GM12878 (cell line): ENCODE results near the gene NSDHL. TPM values are rescaled to one million over a fixed set of nuclear protein-coding genes. Genes with fewer than 3 reads are reported as not detected.
A peak's percentile ranks its signal among the peaks of the same experiment; 100 is the strongest.

ENCODE experiments used
- ATAC-seq: fragments of 200-7000 bp; cut with Tn5 transposase; 3 replicates; pipeline ENCODE4 v1.9.1; 2020; ENCODE audit warnings: mild to moderate bottlenecking, moderate library complexity
- BruUV-seq: library from RNA; stranded (reverse); fragments of 400-500 nt; replicated peaks from 2 replicates; lab custom pipeline; 2021; lab: Mats Ljungman, UMichigan
- CTCF ChIA-PET: fragments of 300-600 bp; sonication (Branson Sonifier 250); formaldehyde crosslinking; extraction: SDS; loops from one replicate; lab custom pipeline; 2021; ENCODE audit warnings: inconsistent platforms; lab: Yijun Ruan, JAX
- POLR2A ChIA-PET: fragments of 350-600 bp; formaldehyde crosslinking; extraction: SDS; loops from one replicate; lab custom pipeline; 2021; ENCODE audit warnings: inconsistent platforms; lab: Charles Lee
- RAD21 ChIA-PET: fragments of 300-600 bp; sonication (Branson Sonifier 250); formaldehyde crosslinking; loops from one replicate; lab custom pipeline; 2023; ENCODE audit warnings: antibody characterized with exemption; ENCODE audit not compliant: unreplicated experiment; lab: Charles Lee
- SMC1A ChIA-PET: fragments of 300-600 bp; sonication (Branson Sonifier 250); formaldehyde crosslinking; loops from one replicate; lab custom pipeline; 2023; ENCODE audit not compliant: unreplicated experiment, uncharacterized antibody; lab: Charles Lee
- DNase-seq: peaks from one replicate; pipeline ENCODE4 v3.0.0-alpha.2; 2011; ENCODE audit warnings: low read depth, low spot score
- FAIRE-seq: peaks from 3 replicates; lab custom pipeline; 2011; peaks lifted over from hg19 to GRCh38; lab: Jason Lieb, UNC
- H2AFZ ChIP-seq: 2 replicates; pipeline ENCODE4 v1.6.0; 2011; ENCODE audit warnings: low read depth, low read length, control low read depth; ENCODE audit not compliant: control insufficient read depth
- H3K27ac ChIP-seq: 2 replicates; pipeline ENCODE4 v1.5.1; 2011; ENCODE audit warnings: control low read depth; ENCODE audit not compliant: control insufficient read depth, insufficient read depth
- H3K27me3 ChIP-seq, 2 experiments: replicated peaks in 1 of 2; 2 replicates each; pipeline versions ENCODE4 v1.6.0 to v1.6.1; 2011; ENCODE audit warnings: low read length in 1 of 2; ENCODE audit not compliant: control insufficient read depth in 2 of 2, insufficient read depth in 2 of 2
- H3K36me3 ChIP-seq, 2 experiments: 2 replicates each; pipeline ENCODE4 v1.5.1; 2011; ENCODE audit warnings: low read length in 1 of 2; ENCODE audit not compliant: control insufficient read depth in 2 of 2, insufficient read depth in 2 of 2
- H3K4me1 ChIP-seq: 2 replicates; pipeline ENCODE4 v1.6.1; 2011; ENCODE audit warnings: mild to moderate bottlenecking, low read length, moderate library complexity, mixed read lengths; ENCODE audit not compliant: control insufficient read depth, insufficient read depth
- H3K4me2 ChIP-seq: 2 replicates; pipeline ENCODE4 v1.6.0; 2011; ENCODE audit warnings: control low read depth; ENCODE audit not compliant: control insufficient read depth, insufficient read depth
- H3K4me3 ChIP-seq: fragments of 200-600 bp; sonication (generic); 2 replicates; pipeline ENCODE4 v1.5.1; 2016
- H3K79me2 ChIP-seq: 2 replicates; pipeline ENCODE4 v1.6.0; 2011; ENCODE audit warnings: low read length; ENCODE audit not compliant: control insufficient read depth, insufficient read depth
- H3K9ac ChIP-seq: 2 replicates; pipeline ENCODE4 v1.8.0; 2011; ENCODE audit warnings: low read length, control low read depth, mixed read lengths; ENCODE audit not compliant: control insufficient read depth, insufficient read depth
- H3K9me3 ChIP-seq: replicated peaks from 3 replicates; pipeline ENCODE4 v1.5.1; 2011; ENCODE audit warnings: mild to moderate bottlenecking, low read length; ENCODE audit not compliant: control insufficient read depth, insufficient read depth
- H4K20me1 ChIP-seq: 2 replicates; pipeline ENCODE4 v1.6.0; 2011; ENCODE audit not compliant: control insufficient read depth, insufficient read depth
- CHD1 ChIP-seq: IDR thresholded peaks from 2 replicates; pipeline ENCODE4 v1.6.1; 2012; ENCODE audit warnings: low read depth, low read length, improper control_type of control experiment
- CHD4 ChIP-seq: fragments of 200-600 bp; sonication (generic); IDR thresholded peaks from 2 replicates; pipeline ENCODE4 v1.6.1; 2016; ENCODE audit warnings: mild to moderate bottlenecking
- CREM ChIP-seq: IDR thresholded peaks from 2 replicates; pipeline ENCODE4 v1.6.1; 2014; ENCODE audit warnings: antibody characterized with exemption, low read depth
- EZH2 ChIP-seq: IDR thresholded peaks from 2 replicates; pipeline ENCODE4 v1.6.1; 2012; ENCODE audit warnings: low read depth, mild to moderate bottlenecking, control low read depth, inconsistent platforms, low read length, borderline replicate concordance; ENCODE audit not compliant: control insufficient read depth
- FOS ChIP-seq: IDR thresholded peaks from 3 replicates; pipeline ENCODE4 v1.6.1; 2011; ENCODE audit warnings: borderline replicate concordance; ENCODE audit not compliant: insufficient read length; ENCODE audit errors: extremely low read depth
- GATAD2B ChIP-seq: fragments of 450-650 bp; conservative IDR thresholded peaks from 2 replicates; pipeline ENCODE4 v1.6.1; 2017; ENCODE audit warnings: low read depth, mild to moderate bottlenecking, moderate library complexity
- HDGF ChIP-seq: fragments of 450-650 bp; IDR thresholded peaks from 2 replicates; pipeline ENCODE4 v1.6.1; 2016; ENCODE audit warnings: antibody characterized with exemption
- NFYA ChIP-seq: IDR thresholded peaks from 2 replicates; pipeline ENCODE4 v1.6.1; 2011; ENCODE audit warnings: low read depth, mild to moderate bottlenecking, low read length, improper control_type of control experiment, borderline replicate concordance
- WRNIP1 ChIP-seq: IDR thresholded peaks from 2 replicates; pipeline ENCODE4 v1.6.1; 2011; ENCODE audit warnings: low read depth, low read length, improper control_type of control experiment, borderline replicate concordance
- YBX1 ChIP-seq: fragments of 450-650 bp; IDR thresholded peaks from 2 replicates; pipeline ENCODE4 v1.6.1; 2016; ENCODE audit warnings: antibody characterized with exemption
- ZNF274 ChIP-seq: IDR thresholded peaks from one replicate; pipeline ENCODE4 v1.8.0; 2011; ENCODE audit not compliant: insufficient read length, insufficient read depth
- WGBS: methylation state at CpG from one replicate; pipeline ENCODE4 v1.1.6; 2016; ENCODE audit warnings: low lambda C conversion rate; ENCODE audit not compliant: insufficient replicate concordance, insufficient coverage; ENCODE audit errors: missing lambda C conversion rate; 5-methylcytosine and 5-hydroxymethylcytosine counted together
- in situ Hi-C: fragments of 300-500 bp; cut with MboI; formaldehyde crosslinking; loops from 9 replicates; pipeline ENCODE4 v1.14.3; 2018; ENCODE audit warnings: mixed read lengths
- intact Hi-C: fragments of 100-400 bp; cut with micrococcal nuclease; formaldehyde crosslinking; loops from one replicate; pipeline ENCODE4 v1.14.2; 2022; ENCODE audit not compliant: unreplicated experiment
- polyA plus RNA-seq, 11 experiments: library from polyadenylated mRNA; depleted of rRNA in 4 of 11; unstranded in 6 of 11; stranded (reverse) in 5 of 11; fragments of >200 nt; fragmentation: Nextera tagmentation in 4 of 11; fragmentation: Illumina TruSeq in 1 of 11; extraction: Ambion mirVana in 4 of 11; extraction: Trizol in 1 of 11; gene quantifications; 1 replicate in 1 of 11; 2 replicates in 10 of 11; pipeline versions ENCODE4 v1.2.1 to v1.2.3, GENCODE V29; 2011 to 2016; ENCODE audit warnings: inconsistent platforms in 2 of 11, missing spikeins in 2 of 11, low read depth in 1 of 11
- total RNA-seq, 4 experiments: library from RNA; depleted of rRNA in 3 of 4; stranded (reverse); fragments of >200 nt in 3 of 4; fragmentation: Illumina TruSeq in 1 of 4; extraction: Trizol in 1 of 4; gene quantifications; 2 replicates each; pipeline versions ENCODE4 v1.2.1 to v1.2.3, GENCODE V29; 2013 to 2021
- TF ChIP-seq, protein P1 (sequence below): IDR thresholded peaks from 2 replicates; pipeline ENCODE4 v1.6.1; 2012; ENCODE audit warnings: improper control_type of control experiment, low read depth, low read length; ENCODE audit not compliant: insufficient replicate concordance
- TF ChIP-seq, protein P2 (sequence below): fragments of 450-650 bp; IDR thresholded peaks from 2 replicates; pipeline ENCODE4 v1.6.1; 2016; ENCODE audit warnings: mild to moderate bottlenecking, moderate library complexity, borderline replicate concordance

NSDHL gene
- total and polyA plus RNA-seq, 10 of the 15 experiments (the other 5 are each of a cell fraction or from before 2014, with no cell fraction given): 16.9 to 37.1 (median 26.9) TPM

DNA sequence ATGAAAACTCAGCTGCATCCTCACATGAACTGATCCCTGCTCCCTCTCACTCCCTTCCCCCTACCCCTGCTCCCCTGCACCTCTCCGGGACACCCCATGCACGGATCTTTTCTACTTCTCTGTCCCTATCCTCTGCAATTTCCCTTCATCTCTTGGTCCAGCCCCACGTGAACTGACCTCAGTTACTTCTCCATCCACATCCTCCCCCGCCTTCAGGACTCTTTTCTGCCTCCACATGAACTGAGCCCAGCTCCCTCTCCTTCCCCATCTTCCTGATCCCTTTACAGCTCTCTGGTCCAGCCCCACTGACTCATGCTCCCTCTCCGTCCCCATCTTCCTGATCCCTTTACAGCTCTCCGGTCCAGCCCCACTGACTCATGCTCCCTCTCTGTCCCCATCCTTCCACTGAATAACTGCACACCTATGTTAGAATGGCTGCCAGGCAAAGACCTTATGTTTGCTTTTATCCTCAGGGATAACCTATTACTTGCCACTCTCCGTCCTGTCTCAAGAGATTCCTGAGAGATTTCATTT lies 6.0 kb upstream of the NSDHL start (continued):
- TF ChIP-seq, protein P1, sequence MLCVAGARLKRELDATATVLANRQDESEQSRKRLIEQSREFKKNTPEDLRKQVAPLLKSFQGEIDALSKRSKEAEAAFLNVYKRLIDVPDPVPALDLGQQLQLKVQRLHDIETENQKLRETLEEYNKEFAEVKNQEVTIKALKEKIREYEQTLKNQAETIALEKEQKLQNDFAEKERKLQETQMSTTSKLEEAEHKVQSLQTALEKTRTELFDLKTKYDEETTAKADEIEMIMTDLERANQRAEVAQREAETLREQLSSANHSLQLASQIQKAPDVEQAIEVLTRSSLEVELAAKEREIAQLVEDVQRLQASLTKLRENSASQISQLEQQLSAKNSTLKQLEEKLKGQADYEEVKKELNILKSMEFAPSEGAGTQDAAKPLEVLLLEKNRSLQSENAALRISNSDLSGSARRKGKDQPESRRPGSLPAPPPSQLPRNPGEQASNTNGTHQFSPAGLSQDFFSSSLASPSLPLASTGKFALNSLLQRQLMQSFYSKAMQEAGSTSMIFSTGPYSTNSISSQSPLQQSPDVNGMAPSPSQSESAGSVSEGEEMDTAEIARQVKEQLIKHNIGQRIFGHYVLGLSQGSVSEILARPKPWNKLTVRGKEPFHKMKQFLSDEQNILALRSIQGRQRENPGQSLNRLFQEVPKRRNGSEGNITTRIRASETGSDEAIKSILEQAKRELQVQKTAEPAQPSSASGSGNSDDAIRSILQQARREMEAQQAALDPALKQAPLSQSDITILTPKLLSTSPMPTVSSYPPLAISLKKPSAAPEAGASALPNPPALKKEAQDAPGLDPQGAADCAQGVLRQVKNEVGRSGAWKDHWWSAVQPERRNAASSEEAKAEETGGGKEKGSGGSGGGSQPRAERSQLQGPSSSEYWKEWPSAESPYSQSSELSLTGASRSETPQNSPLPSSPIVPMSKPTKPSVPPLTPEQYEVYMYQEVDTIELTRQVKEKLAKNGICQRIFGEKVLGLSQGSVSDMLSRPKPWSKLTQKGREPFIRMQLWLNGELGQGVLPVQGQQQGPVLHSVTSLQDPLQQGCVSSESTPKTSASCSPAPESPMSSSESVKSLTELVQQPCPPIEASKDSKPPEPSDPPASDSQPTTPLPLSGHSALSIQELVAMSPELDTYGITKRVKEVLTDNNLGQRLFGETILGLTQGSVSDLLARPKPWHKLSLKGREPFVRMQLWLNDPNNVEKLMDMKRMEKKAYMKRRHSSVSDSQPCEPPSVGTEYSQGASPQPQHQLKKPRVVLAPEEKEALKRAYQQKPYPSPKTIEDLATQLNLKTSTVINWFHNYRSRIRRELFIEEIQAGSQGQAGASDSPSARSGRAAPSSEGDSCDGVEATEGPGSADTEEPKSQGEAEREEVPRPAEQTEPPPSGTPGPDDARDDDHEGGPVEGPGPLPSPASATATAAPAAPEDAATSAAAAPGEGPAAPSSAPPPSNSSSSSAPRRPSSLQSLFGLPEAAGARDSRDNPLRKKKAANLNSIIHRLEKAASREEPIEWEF: no peak
- no peak for TF ChIP-seq EZH2

DNA sequence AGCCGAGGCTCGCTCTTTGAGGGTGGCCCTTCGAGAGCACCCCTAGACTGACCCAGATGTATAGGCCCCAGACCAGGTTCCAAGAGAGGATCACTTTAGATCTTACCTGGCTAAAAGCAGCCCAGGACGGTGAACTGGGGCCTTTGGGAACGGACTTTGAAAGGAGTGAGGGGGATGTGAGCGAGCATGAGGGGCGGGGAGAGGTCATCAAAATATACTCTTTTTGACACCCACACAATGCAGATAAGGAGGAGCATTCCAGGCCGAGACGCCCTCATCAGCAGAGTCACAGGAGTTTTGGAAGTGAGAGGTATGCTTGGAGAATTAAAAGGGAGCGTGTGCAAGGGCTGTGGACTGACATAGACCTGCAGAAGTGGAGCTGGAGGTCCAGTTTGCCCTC lies 528 bp downstream of the NSDHL start:
- ChIA-PET RAD21 (interaction anchor here (0.9 kb wide), 1 partner anchor 13 kb away, joined by 3 read pairs; no protein-coding TSS in a partner anchor), SMC1A (interaction anchor here (0.6 kb wide), 1 partner anchor 1272 kb away, joined by 3 read pairs; no protein-coding TSS in a partner anchor), CTCF (interaction anchor here (1.2 kb wide), 1 partner anchor 9 kb away, joined by 4 read pairs; no protein-coding TSS in a partner anchor), POLR2A (no interaction called here)
- in situ Hi-C loops (no loop called here), intact Hi-C loops (no loop called here)
- Histone ChIP-seq H3K4me2 (peak overlapping the region; percentile 40), H3K4me3 (peak overlapping the region; percentile 45), H3K4me1 (no peaks in the 10 kb centered on the region; the same call in 1 of the 2 replicates), H3K27ac (peak overlapping the region; percentile 48), H4K20me1 (no peaks in the 10 kb centered on the region), H3K79me2 (peaks cover 15% of the 10 kb centered on the region), H3K36me3 (no peaks in the 10 kb centered on the region; a peak in 1 of 4 replicates), H3K9me3 (no peaks in the 10 kb centered on the region), H2AFZ (peak overlapping the region; percentile 5; the same call in 1 of the 2 replicates), H3K9ac (peak overlapping the region; percentile 67), H3K27me3 (no peaks in the 10 kb centered on the region)
- peak; percentile 3; the same call in 2 of the 3 replicates for ATAC-seq
- no peak for DNase-seq
- BruUV-seq: TSS peak; percentile 78
- no peak for FAIRE-seq
- WGBS: 15% methylated on average over 10 of the region's 10 CpGs
- TF ChIP-seq CREM: no peak
- TF ChIP-seq CHD1: no peak
- TF ChIP-seq WRNIP1: no peak
- no peak for TF ChIP-seq CHD4
- TF ChIP-seq HDGF: no peak
- TF ChIP-seq NFYA: no peak
- TF ChIP-seq YBX1: no peak
- TF ChIP-seq, protein P2, sequence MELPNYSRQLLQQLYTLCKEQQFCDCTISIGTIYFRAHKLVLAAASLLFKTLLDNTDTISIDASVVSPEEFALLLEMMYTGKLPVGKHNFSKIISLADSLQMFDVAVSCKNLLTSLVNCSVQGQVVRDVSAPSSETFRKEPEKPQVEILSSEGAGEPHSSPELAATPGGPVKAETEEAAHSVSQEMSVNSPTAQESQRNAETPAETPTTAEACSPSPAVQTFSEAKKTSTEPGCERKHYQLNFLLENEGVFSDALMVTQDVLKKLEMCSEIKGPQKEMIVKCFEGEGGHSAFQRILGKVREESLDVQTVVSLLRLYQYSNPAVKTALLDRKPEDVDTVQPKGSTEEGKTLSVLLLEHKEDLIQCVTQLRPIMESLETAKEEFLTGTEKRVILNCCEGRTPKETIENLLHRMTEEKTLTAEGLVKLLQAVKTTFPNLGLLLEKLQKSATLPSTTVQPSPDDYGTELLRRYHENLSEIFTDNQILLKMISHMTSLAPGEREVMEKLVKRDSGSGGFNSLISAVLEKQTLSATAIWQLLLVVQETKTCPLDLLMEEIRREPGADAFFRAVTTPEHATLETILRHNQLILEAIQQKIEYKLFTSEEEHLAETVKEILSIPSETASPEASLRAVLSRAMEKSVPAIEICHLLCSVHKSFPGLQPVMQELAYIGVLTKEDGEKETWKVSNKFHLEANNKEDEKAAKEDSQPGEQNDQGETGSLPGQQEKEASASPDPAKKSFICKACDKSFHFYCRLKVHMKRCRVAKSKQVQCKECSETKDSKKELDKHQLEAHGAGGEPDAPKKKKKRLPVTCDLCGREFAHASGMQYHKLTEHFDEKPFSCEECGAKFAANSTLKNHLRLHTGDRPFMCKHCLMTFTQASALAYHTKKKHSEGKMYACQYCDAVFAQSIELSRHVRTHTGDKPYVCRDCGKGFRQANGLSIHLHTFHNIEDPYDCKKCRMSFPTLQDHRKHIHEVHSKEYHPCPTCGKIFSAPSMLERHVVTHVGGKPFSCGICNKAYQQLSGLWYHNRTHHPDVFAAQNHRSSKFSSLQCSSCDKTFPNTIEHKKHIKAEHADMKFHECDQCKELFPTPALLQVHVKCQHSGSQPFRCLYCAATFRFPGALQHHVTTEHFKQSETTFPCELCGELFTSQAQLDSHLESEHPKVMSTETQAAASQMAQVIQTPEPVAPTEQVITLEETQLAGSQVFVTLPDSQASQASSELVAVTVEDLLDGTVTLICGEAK: no peak
- no peak for TF ChIP-seq ZNF274
- TF ChIP-seq GATAD2B: no peak
- no peak for TF ChIP-seq FOS
